ENCODE results near the gene NAT8L.

- TF ChIP-seq CTCF (IDR thresholded peaks at IDR 0.05; ENCODE audit: insufficient read depth, low read length, poor library complexity, severe bottlenecking) (no peak), EZH2phosphoT487 (conservative IDR thresholded peaks at IDR 0.05; ENCODE audit: low read length) (no peak)
Measured at GRCh38 chr4:2102045-2102883, 43.1 kb downstream of the NAT8L start.

Data from SU-DHL-6 (cell line).